Gastroesophageal sphincter (tissue), 4 donors: Measurements from ENCODE around the gene SLC12A8. TPM values are rescaled to one million over a fixed set of nuclear protein-coding genes. Genes with fewer than 3 reads are reported as not detected.

Experiments
- ATAC-seq: fragments of 150-250 bp; one replicate; pipeline ENCODE4 v1.9.1; 2016; ENCODE audit warnings: mild to moderate bottlenecking, moderate library complexity
- H3K27ac ChIP-seq, 4 donors: fragments of 200-600 bp; sonication (generic) in 3 of 4; 1 replicate in 3 of 4; 2 replicates in 1 of 4; pipeline ENCODE4 v1.5.1; 2016 to 2019
- H3K27me3 ChIP-seq: fragments of 200-600 bp; sonication (generic); one replicate; pipeline ENCODE4 v1.5.1; 2019
- H3K36me3 ChIP-seq, 2 donors: fragments of 200-600 bp; sonication (generic); one replicate each; pipeline ENCODE4 v1.5.1; 2019; ENCODE audit warnings: control low read depth in 1 of 2
- H3K4me1 ChIP-seq, 3 donors: fragments of 200-600 bp; sonication (generic); 1 replicate in 2 of 3; 2 replicates in 1 of 3; pipeline ENCODE4 v1.5.1; 2016 to 2019; ENCODE audit warnings: control low read depth in 2 of 3
- H3K4me3 ChIP-seq, 2 donors: fragments of 200-600 bp; sonication (generic); one replicate each; pipeline ENCODE4 v1.5.1; 2019; ENCODE audit warnings: mild to moderate bottlenecking in 1 of 2, moderate library complexity in 1 of 2
- H3K9me3 ChIP-seq, 3 donors: fragments of 200-600 bp; sonication (generic); one replicate each; pipeline ENCODE4 v1.5.1; 2017 to 2019; ENCODE audit warnings: control low read depth in 2 of 3
- CTCF ChIP-seq, 4 experiments: fragments of 200-600 bp in 2 of 4; fragments of 450-650 bp in 2 of 4; sonication (generic) in 1 of 4; IDR thresholded peaks; one replicate each; pipeline ENCODE4 v1.5.1; 2017 to 2019; ENCODE audit warnings: antibody characterized with exemption in 4 of 4, mild to moderate bottlenecking in 2 of 4, moderate library complexity in 2 of 4
- EP300 ChIP-seq: sonication (generic); formaldehyde crosslinking; IDR thresholded peaks from one replicate; pipeline ENCODE4 v1.6.1; 2017; ENCODE audit warnings: antibody characterized with exemption, mild to moderate bottlenecking
- POLR2A ChIP-seq, 2 donors: fragments of 450-650 bp; IDR thresholded peaks; one replicate each; pipeline ENCODE4 v1.6.1; 2017; ENCODE audit warnings: antibody characterized with exemption in 2 of 2, mild to moderate bottlenecking in 2 of 2, moderate library complexity in 1 of 2
- POLR2AphosphoS5 ChIP-seq: sonication (generic); formaldehyde crosslinking; IDR thresholded peaks from one replicate; pipeline ENCODE4 v1.6.1; 2017; ENCODE audit warnings: antibody characterized with exemption
- WGBS, 2 donors: methylation state at CpG; one replicate each; pipeline ENCODE4 v1.1.5; 2018; ENCODE audit warnings: low coverage in 1 of 2; 5-methylcytosine and 5-hydroxymethylcytosine counted together
- total RNA-seq, 4 donors: library from RNA; depleted of rRNA; stranded (reverse); fragments of >200 nt; gene quantifications; one replicate each; pipeline ENCODE4 v1.1.0, GENCODE V29; 2016

The SLC12A8 gene
- total RNA-seq, 4 donors from 2014 or later = 0.13 to 2.3 (median 0.54) TPM; not detected in 1

- Histone ChIP-seq H3K27ac (no peak overlapping the region), H3K9me3 (no peaks in the 10 kb centered on the region), H3K36me3 (no peaks in the 10 kb centered on the region), H3K4me1 (peaks cover 0 to 4% (median 0%) of the 10 kb centered on the region in 3 donors), H3K27me3 (no peaks in the 10 kb centered on the region), H3K4me3 (no peak overlapping the region)
- TF ChIP-seq EP300 = no peak
- TF ChIP-seq POLR2A (IDR thresholded peaks at IDR 0.05) = no peak
- no peak for TF ChIP-seq POLR2AphosphoS5
- no peak for TF ChIP-seq CTCF (IDR thresholded peaks at IDR 0.05)
- no peak for ATAC-seq
- WGBS, 2 donors = no CpG with 5 or more reads among the region's 4 CpGs
Measured at GRCh38 chr3:125109536-125109925, 103.0 kb downstream of the SLC12A8 start.

GRCh38 chr3:125108833-125109535, 103.6 kb downstream of the SLC12A8 start:
- Histone ChIP-seq H3K36me3 (no peaks in the 10 kb centered on the region), H3K4me3 (no peak overlapping the region)
- 91 to 94% methylated on average over 2 to 7 of the region's 9 CpGs for WGBS, 2 donors

GRCh38 chr3:125107861-125108567, 104.5 kb downstream of the SLC12A8 start:
- Histone ChIP-seq H3K4me1 (peaks cover 0 to 4% (median 0%) of the 10 kb centered on the region in 3 donors), H3K4me3 (no peak overlapping the region), H3K27ac (peak overlapping the region in 1 of 4 donors; percentile 22), H3K9me3 (no peaks in the 10 kb centered on the region), H3K36me3 (no peaks in the 10 kb centered on the region), H3K27me3 (no peaks in the 10 kb centered on the region)
- no peak for ATAC-seq
- WGBS, 2 donors = 36 to 74% methylated on average over 5 to 6 of the region's 13 CpGs
- TF ChIP-seq POLR2A (IDR thresholded peaks at IDR 0.05) (no peak), POLR2AphosphoS5 (no peak), CTCF (IDR thresholded peaks at IDR 0.05) (no peak), EP300 (no peak)

More at GRCh38 chr3:125108833-125109535, 103.6 kb downstream of the SLC12A8 start:
- Histone ChIP-seq H3K4me1 (peaks cover 0 to 4% (median 0%) of the 10 kb centered on the region in 3 donors), H3K27me3 (no peaks in the 10 kb centered on the region), H3K9me3 (no peaks in the 10 kb centered on the region), H3K27ac (no peak overlapping the region)
- TF ChIP-seq EP300 (no peak), POLR2A (IDR thresholded peaks at IDR 0.05) (no peak), CTCF (IDR thresholded peaks at IDR 0.05) (no peak), POLR2AphosphoS5 (no peak)
- ATAC-seq = no peak

DNA sequence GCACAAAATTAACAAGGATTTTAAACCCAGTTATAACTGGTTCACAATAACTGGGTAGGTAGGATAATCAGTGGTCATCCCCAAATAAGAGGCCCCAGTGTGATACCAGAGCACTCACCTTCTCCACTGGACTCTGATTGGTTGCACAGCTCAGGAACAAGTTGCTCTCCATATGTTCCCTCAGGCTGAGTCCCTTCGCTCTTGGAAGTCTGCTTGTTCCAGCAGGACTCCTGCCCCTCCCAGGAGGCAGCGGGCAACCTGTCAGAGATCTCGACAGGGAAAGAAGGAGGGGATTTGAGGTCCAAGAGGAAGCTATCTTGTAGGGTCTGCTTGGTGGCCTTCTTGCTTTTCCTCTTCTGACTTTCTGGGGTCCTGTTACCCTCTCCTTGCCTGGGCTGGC, 105.2 kb downstream of the SLC12A8 start:
- TF ChIP-seq POLR2A (IDR thresholded peaks at IDR 0.05) = no peak
- no peak for TF ChIP-seq CTCF (IDR thresholded peaks at IDR 0.05)
- TF ChIP-seq POLR2AphosphoS5 = no peak
- TF ChIP-seq EP300 = no peak
- H3K4me1 ChIP-seq = peaks cover 0 to 4% (median 0%) of the 10 kb centered on the region in 3 donors
- H3K27ac ChIP-seq = peak overlapping the region in 1 of 4 donors; percentile 22
- H3K9me3 ChIP-seq = no peaks in the 10 kb centered on the region
- 100% methylated on average over 2 of the region's 3 CpGs; no CpG with 5 or more reads in 1 of the 2 donors for WGBS, 2 donors
- no peaks in the 10 kb centered on the region for H3K36me3 ChIP-seq
- no peaks in the 10 kb centered on the region for H3K27me3 ChIP-seq
- ATAC-seq = no peak
- no peak overlapping the region for H3K4me3 ChIP-seq
